Measurements from ENCODE around the gene ZNF608. TPM values are rescaled to one million over a fixed set of nuclear protein-coding genes. Genes with fewer than 3 reads are reported as not detected.

Gene ZNF608
- total RNA-seq, 1 donor from 2014 or later: 15.4 TPM

DNA sequence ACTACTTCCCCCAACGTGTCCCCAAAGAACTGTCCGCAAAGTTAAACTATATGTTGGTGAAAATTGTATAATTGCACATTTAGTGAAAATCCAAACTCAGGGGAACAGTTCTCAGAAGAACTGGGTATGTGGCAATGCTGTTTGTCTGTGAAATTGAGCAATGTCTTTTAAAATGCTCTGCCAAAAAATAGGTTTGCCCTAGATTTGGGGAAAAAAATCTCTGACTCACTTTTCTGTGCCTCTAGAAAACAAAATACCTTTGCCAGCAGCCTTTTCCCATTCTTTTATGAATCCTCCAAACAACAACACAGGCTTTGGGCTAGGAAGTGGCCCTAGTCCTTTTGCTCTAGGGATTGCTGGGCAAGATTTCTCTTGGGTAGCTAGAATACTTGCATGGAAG, 37.4 kb upstream of the ZNF608 start:
- no peaks in the 10 kb centered on the region for H3K27me3 ChIP-seq
- no peak overlapping the region for H3K4me3 ChIP-seq
- no peaks in the 10 kb centered on the region for H3K9me3 ChIP-seq
- intact Hi-C loops (cut with DNase I): no loop called here
- no peak overlapping the region for H3K27ac ChIP-seq
- H3K36me3 ChIP-seq: no peaks in the 10 kb centered on the region
- TF ChIP-seq, protein P1, sequence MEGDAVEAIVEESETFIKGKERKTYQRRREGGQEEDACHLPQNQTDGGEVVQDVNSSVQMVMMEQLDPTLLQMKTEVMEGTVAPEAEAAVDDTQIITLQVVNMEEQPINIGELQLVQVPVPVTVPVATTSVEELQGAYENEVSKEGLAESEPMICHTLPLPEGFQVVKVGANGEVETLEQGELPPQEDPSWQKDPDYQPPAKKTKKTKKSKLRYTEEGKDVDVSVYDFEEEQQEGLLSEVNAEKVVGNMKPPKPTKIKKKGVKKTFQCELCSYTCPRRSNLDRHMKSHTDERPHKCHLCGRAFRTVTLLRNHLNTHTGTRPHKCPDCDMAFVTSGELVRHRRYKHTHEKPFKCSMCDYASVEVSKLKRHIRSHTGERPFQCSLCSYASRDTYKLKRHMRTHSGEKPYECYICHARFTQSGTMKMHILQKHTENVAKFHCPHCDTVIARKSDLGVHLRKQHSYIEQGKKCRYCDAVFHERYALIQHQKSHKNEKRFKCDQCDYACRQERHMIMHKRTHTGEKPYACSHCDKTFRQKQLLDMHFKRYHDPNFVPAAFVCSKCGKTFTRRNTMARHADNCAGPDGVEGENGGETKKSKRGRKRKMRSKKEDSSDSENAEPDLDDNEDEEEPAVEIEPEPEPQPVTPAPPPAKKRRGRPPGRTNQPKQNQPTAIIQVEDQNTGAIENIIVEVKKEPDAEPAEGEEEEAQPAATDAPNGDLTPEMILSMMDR (IDR thresholded peaks at IDR 0.05): no peak
- no peak for DNase-seq (ENCODE audit: low spot score in 2 of 2)
- no peaks in the 10 kb centered on the region for H3K4me1 ChIP-seq

DNA sequence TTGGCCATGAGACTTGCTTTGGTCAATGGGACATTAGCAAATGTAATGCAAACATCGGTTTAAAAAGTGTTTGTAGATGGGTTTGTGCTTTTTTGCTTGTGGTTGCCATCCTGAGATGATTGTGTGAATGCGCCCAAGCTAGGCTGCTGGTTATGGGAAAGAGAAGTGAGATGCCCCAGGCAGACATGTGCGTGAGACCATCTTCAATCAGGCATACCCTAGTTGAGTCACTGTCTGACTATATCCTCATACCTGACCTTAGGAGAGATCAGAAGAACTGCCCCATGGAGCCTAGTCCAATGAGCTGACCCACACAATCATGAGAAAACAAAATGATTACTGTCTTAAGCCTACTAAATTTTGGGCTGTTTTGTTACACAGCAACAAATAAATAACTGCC, 36.8 kb upstream of the ZNF608 start:
- no peak for DNase-seq (ENCODE audit: low spot score in 2 of 2)
- H3K4me3 ChIP-seq: no peak overlapping the region
- H3K36me3 ChIP-seq: no peaks in the 10 kb centered on the region
- H3K4me1 ChIP-seq: no peaks in the 10 kb centered on the region
- H3K27me3 ChIP-seq: no peaks in the 10 kb centered on the region
- intact Hi-C loops (cut with DNase I): no loop called here
- TF ChIP-seq, protein P1 (IDR thresholded peaks at IDR 0.05): no peak
- no peak overlapping the region for H3K27ac ChIP-seq
- H3K9me3 ChIP-seq: no peaks in the 10 kb centered on the region

DNA sequence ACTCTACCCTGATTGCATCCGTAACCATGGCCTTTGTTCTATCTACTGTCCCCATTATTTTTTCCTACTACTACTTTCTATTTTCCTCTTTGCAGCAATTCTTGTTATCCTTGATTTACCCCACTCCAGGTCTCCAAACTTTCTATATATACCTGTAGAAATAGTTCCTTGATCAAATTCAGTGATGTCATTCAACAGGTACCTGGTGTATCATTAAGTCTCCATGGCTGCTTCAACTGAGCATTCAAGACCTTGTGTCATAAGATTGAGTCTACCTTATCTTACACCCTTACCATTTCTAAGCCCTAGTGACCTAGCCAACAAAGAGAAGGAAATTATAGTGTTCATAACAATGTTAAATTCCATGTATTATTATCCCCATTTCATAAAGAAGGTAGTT, 35.8 kb upstream of the ZNF608 start:
- Histone ChIP-seq H3K36me3 (no peaks in the 10 kb centered on the region), H3K4me3 (no peak overlapping the region), H3K27me3 (no peaks in the 10 kb centered on the region), H3K4me1 (no peaks in the 10 kb centered on the region), H3K9me3 (no peaks in the 10 kb centered on the region), H3K27ac (no peak overlapping the region)
- TF ChIP-seq, protein P1 (IDR thresholded peaks at IDR 0.05): no peak
- no peak for DNase-seq (ENCODE audit: low spot score in 2 of 2)
- intact Hi-C loops (cut with DNase I): no loop called here

DNA sequence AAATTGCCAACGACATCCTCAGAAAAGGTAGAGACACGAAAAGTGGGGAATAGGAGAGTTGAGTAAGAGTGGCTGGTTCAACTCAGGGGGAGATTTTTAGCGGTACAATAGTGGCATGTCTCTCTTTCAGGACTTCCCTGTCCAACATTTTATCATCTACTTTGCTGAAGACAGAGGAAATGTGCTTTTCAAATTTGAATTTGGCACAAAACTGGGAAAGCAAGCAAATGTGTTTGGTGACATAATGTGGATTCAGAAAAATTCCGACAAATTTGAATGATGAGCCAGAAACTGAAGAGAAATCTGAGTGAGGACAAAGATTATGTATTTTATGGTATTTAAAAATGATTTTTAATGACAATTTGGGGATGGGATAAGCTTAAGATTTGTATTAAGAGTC, 33.6 kb upstream of the ZNF608 start:
- TF ChIP-seq, protein P1 (IDR thresholded peaks at IDR 0.05): no peak
- no peak overlapping the region for H3K27ac ChIP-seq
- no peaks in the 10 kb centered on the region for H3K36me3 ChIP-seq
- DNase-seq (ENCODE audit: low spot score in 2 of 2): no peak
- intact Hi-C loops (cut with DNase I): no loop called here
- H3K27me3 ChIP-seq: no peaks in the 10 kb centered on the region
- H3K4me1 ChIP-seq: no peaks in the 10 kb centered on the region
- no peak overlapping the region for H3K4me3 ChIP-seq
- H3K9me3 ChIP-seq: no peaks in the 10 kb centered on the region

DNA sequence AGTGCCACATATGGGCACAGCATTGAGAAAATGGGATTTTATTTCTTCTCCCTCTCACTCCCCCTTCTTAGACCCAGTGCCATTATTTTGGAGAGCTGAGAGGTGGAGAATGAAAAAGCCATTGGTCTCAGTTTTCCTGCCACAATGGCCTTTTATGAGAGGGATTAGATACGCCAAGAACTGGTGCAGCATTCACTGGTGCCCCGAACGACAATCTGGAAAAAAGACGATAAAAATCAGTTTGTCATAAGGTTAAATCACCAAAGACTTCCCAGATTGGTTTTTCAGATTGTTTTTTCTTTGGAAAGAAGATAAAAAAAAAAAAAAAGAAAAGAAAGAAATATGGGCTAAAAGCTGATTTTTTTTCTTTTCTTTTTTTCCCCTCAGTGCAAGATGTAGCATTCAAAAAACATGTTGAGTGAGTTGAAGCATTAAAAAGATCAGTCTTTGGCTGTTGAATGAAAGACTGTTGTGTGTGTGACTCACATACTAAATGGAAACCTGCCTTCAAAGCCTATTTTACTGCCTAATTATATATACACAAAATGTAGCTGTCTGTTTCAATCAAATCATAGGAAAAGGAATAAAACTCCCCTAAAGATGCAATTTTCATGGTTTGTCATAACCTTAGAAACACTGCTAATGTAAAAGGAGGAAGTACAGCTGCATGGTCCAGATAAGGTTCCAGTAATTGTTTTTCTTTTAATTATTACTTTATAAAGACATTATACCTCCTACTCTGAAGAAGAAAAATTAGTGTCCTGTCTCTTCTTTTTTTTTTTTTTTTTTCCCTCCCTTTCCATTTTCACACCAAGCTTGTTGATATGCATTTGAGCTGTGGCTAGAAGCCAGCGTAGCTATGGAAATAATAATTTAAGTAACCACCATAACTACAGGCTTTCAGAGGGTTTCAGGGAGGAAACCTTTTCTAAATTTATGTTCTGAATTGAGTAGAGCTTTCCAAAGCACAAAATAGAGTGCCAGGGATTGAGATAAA, 27.2 kb upstream of the ZNF608 start:
- intact Hi-C loops (cut with DNase I): no loop called here
- Histone ChIP-seq H3K36me3 (no peaks in the 10 kb centered on the region), H3K27ac (no peak overlapping the region), H3K4me1 (no peaks in the 10 kb centered on the region), H3K4me3 (no peak overlapping the region), H3K27me3 (no peaks in the 10 kb centered on the region), H3K9me3 (no peaks in the 10 kb centered on the region)
- DNase-seq (ENCODE audit: low spot score in 2 of 2): no peak
- TF ChIP-seq, protein P1 (IDR thresholded peaks at IDR 0.05): no peak
